Measurements from ENCODE around the gene DUSP7. TPM values are rescaled to one million over a fixed set of nuclear protein-coding genes. Genes with fewer than 3 reads are reported as not detected.

DUSP7 gene
- total RNA-seq, 1 experiment from 2014 or later = 13.1 TPM

DNA sequence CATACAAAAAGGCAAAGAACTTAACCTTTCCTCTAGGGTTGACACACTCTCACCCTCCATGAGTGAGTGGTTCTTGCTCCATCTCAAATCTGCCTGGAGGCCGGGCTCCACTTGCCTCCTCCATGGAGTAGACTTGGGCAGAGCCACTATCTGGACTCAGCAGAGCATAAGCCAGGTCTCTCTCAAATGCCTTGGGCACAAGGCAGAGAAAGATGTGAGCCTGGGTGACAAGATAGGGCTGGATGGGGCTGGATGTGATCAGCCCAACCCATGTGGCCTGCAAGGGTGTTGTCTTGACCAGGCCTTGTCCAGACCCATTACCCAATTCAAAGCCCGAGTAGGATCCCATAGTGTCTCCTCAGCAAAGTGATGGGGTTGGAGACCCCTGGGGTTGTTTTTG, 56.5 kb downstream of the DUSP7 start:
- BruUV-seq (replicated peaks) = no TSS peak
- H3K27me3 ChIP-seq (ENCODE audit: control insufficient read depth, insufficient read depth, low read length) = no peaks in the 10 kb centered on the region
- ChIA-PET CTCF (no interaction called here), POLR2A (no interaction called here)
- ATAC-seq = no peak
- no peak for TF ChIP-seq REST (IDR thresholded peaks at IDR 0.05; ENCODE audit: insufficient read depth in 1 of 2, low read depth in 2 of 2, low read length in 1 of 2)
- no peak for TF ChIP-seq TCF7L2 (IDR thresholded peaks at IDR 0.05; ENCODE audit: low read depth, low read length)
- DNase-seq (ENCODE audit: low read depth, low spot score) = no peak
- in situ Hi-C loops (cut with HindIII; ENCODE audit: low pct_unique_long_range_greater_than_20kb, low sequenced_read_pairs) (no loop called here), intact Hi-C loops (cut with micrococcal nuclease; ENCODE audit: unreplicated experiment) (loop anchor here (10.0 kb wide), 1 partner anchor 55 kb away; the partner anchor contains the start of gene DUSP7)
- H3K36me3 ChIP-seq (ENCODE audit: control insufficient read depth, insufficient read depth, low read length) = peaks cover 5% of the 10 kb centered on the region; the same call in 1 of the 2 replicates
- H3K4me3 ChIP-seq (ENCODE audit: low read depth in 2 of 2, low read length in 2 of 2) = no peak overlapping the region
- H3K9me3 ChIP-seq (ENCODE audit: control insufficient read depth, insufficient read depth, low read depth, low read length) = no peaks in the 10 kb centered on the region
- H3K27ac ChIP-seq (ENCODE audit: low read length) = no peak overlapping the region
- H3K4me1 ChIP-seq (ENCODE audit: control insufficient read depth, insufficient read depth, low read length) = peaks cover 5% of the 10 kb centered on the region

Other genes starting within 250 kb of the DUSP7 start
- gene IQCF2, start 195.0 kb downstream of the DUSP7 start, total RNA-seq (2021; ENCODE audit: unreplicated experiment) = not detected
- gene IQCF5, start 181.0 kb downstream of the DUSP7 start, total RNA-seq (2021; ENCODE audit: unreplicated experiment) = not detected
- gene IQCF1, start 153.2 kb downstream of the DUSP7 start, total RNA-seq (2021; ENCODE audit: unreplicated experiment) = not detected
- 54.5 TPM for gene RRP9, start 114.7 kb downstream of the DUSP7 start, total RNA-seq (2021; ENCODE audit: unreplicated experiment)
- gene PARP3, start 114.2 kb downstream of the DUSP7 start, total RNA-seq (2021; ENCODE audit: unreplicated experiment) = 16.1 TPM
- gene GPR62, start 101.2 kb downstream of the DUSP7 start, total RNA-seq (2021; ENCODE audit: unreplicated experiment) = not detected
- 58.0 TPM for gene PCBP4, start 89.1 kb downstream of the DUSP7 start, total RNA-seq (2021; ENCODE audit: unreplicated experiment)
- gene ABHD14B, start 82.5 kb downstream of the DUSP7 start, total RNA-seq (2021; ENCODE audit: unreplicated experiment) = 40.7 TPM
- 11.3 TPM for gene ABHD14A, start 81.5 kb downstream of the DUSP7 start, total RNA-seq (2021; ENCODE audit: unreplicated experiment)
- gene ACY1, start 73.0 kb downstream of the DUSP7 start, total RNA-seq (2021; ENCODE audit: unreplicated experiment) = 50.3 TPM
- gene RPL29, start 60.7 kb downstream of the DUSP7 start, total RNA-seq (2021; ENCODE audit: unreplicated experiment) = 696 TPM
- 25.7 TPM for gene POC1A, start 97.9 kb upstream of the DUSP7 start, total RNA-seq (2021; ENCODE audit: unreplicated experiment)
- 89.4 TPM for gene ALAS1, start 141.6 kb upstream of the DUSP7 start, total RNA-seq (2021; ENCODE audit: unreplicated experiment)
- not detected for gene TLR9, start 169.1 kb upstream of the DUSP7 start, total RNA-seq (2021; ENCODE audit: unreplicated experiment)
- gene TWF2, start 182.6 kb upstream of the DUSP7 start, total RNA-seq (2021; ENCODE audit: unreplicated experiment) = 51.9 TPM
- 9.7 TPM for gene PPM1M, start 189.2 kb upstream of the DUSP7 start, total RNA-seq (2021; ENCODE audit: unreplicated experiment)
- gene WDR82, start 222.1 kb upstream of the DUSP7 start, total RNA-seq (2021; ENCODE audit: unreplicated experiment) = 57.9 TPM
- gene GLYCTK, start 231.3 kb upstream of the DUSP7 start, total RNA-seq (2021; ENCODE audit: unreplicated experiment) = 6.5 TPM